Astrocyte (in vitro differentiated cells and primary cell): Measurements from ENCODE around the gene ISG15. TPM values are rescaled to one million over a fixed set of nuclear protein-coding genes. Genes with fewer than 3 reads are reported as not detected.

Experiments used
- DNase-seq: peaks from one replicate; pipeline ENCODE4 v3.0.0-alpha.2; 2010; ENCODE audit warnings: low read depth
- FAIRE-seq: peaks from 2 replicates; lab custom pipeline; 2011; peaks lifted over from hg19 to GRCh38; lab: Jason Lieb, UNC
- H2AFZ ChIP-seq: 2 replicates; pipeline ENCODE4 v1.6.0; 2012; ENCODE audit warnings: low read depth, low read length, inconsistent platforms
- H3K27ac ChIP-seq: 2 replicates; pipeline ENCODE4 v1.5.1; 2011; ENCODE audit warnings: low read depth, low read length, inconsistent platforms
- H3K27me3 ChIP-seq: 2 replicates; pipeline ENCODE4 v1.6.0; 2011; ENCODE audit warnings: low read length, inconsistent platforms; ENCODE audit not compliant: insufficient read depth
- H3K36me3 ChIP-seq: 2 replicates; pipeline ENCODE4 v1.5.1; 2011; ENCODE audit warnings: low read length, inconsistent platforms; ENCODE audit not compliant: insufficient read depth
- H3K4me1 ChIP-seq: 2 replicates; pipeline ENCODE4 v1.5.1; 2011; ENCODE audit warnings: low read length, inconsistent platforms; ENCODE audit not compliant: insufficient read depth
- H3K4me2 ChIP-seq: 2 replicates; pipeline ENCODE4 v1.6.0; 2012; ENCODE audit warnings: low read length, inconsistent platforms
- H3K4me3 ChIP-seq: 2 replicates; pipeline ENCODE4 v1.5.1; 2011; ENCODE audit warnings: low read depth, mild to moderate bottlenecking, low read length, inconsistent platforms; ENCODE audit not compliant: insufficient read depth
- H3K79me2 ChIP-seq: 2 replicates; pipeline ENCODE4 v1.6.0; 2012; ENCODE audit warnings: mild to moderate bottlenecking, low read length, inconsistent platforms; ENCODE audit not compliant: insufficient read depth
- H3K9ac ChIP-seq: 2 replicates; pipeline ENCODE4 v1.6.0; 2012; ENCODE audit warnings: mild to moderate bottlenecking, low read length, inconsistent platforms
- H3K9me3 ChIP-seq: 2 replicates; pipeline ENCODE4 v1.5.1; 2012; ENCODE audit warnings: low read depth, mild to moderate bottlenecking, low read length, inconsistent platforms; ENCODE audit not compliant: insufficient read depth
- H4K20me1 ChIP-seq: 2 replicates; pipeline ENCODE4 v1.6.0; 2012; ENCODE audit warnings: low read length, inconsistent platforms; ENCODE audit not compliant: insufficient read depth
- H3K27ac Mint-ChIP-seq: one replicate; pipeline ENCODE4 v1.8.0; 2021; ENCODE audit warnings: mild to moderate bottlenecking, mixed read lengths; ENCODE audit not compliant: unreplicated experiment
- H3K27me3 Mint-ChIP-seq: one replicate; pipeline ENCODE4 v1.8.0; 2021; ENCODE audit warnings: low read depth, mixed read lengths; ENCODE audit not compliant: unreplicated experiment
- H3K36me3 Mint-ChIP-seq: one replicate; pipeline ENCODE4 v1.8.0; 2021; ENCODE audit warnings: low read depth, mixed read lengths; ENCODE audit not compliant: unreplicated experiment
- H3K4me1 Mint-ChIP-seq: one replicate; pipeline ENCODE4 v1.8.0; 2021; ENCODE audit warnings: low read depth, mixed read lengths; ENCODE audit not compliant: unreplicated experiment
- H3K4me3 Mint-ChIP-seq: one replicate; pipeline ENCODE4 v1.8.0; 2021; ENCODE audit warnings: mild to moderate bottlenecking, moderate library complexity, mixed read lengths; ENCODE audit not compliant: unreplicated experiment
- H3K9me3 Mint-ChIP-seq: one replicate; pipeline ENCODE4 v1.8.0; 2021; ENCODE audit warnings: mild to moderate bottlenecking, mixed read lengths; ENCODE audit not compliant: unreplicated experiment
- CTCF ChIP-seq: IDR thresholded peaks from 2 replicates; pipeline ENCODE4 v1.5.1; 2011; ENCODE audit warnings: low read depth, mild to moderate bottlenecking, inconsistent platforms, low read length, moderate library complexity; ENCODE audit not compliant: insufficient read depth
- EZH2 ChIP-seq: IDR thresholded peaks from 2 replicates; pipeline ENCODE4 v1.6.1; 2012; ENCODE audit warnings: mild to moderate bottlenecking, low read length, inconsistent platforms; ENCODE audit not compliant: insufficient read depth
- total RNA-seq: library from RNA; stranded (reverse); gene quantifications from 2 replicates; pipeline ENCODE4 v1.2.1, GENCODE V29; 2021

Gene ISG15
- total RNA-seq, 1 donor from 2014 or later: 1,830 TPM

- FAIRE-seq (no peak), DNase-seq (no peak)
- H3K9ac ChIP-seq: no peak overlapping the region
- no peaks in the 10 kb centered on the region for H3K9me3 ChIP-seq
- TF ChIP-seq CTCF (no peak), EZH2 (no peak)
- H3K4me3 ChIP-seq: no peak overlapping the region
- no peaks in the 10 kb centered on the region for H3K36me3 ChIP-seq
- peaks cover 15% of the 10 kb centered on the region for H3K79me2 ChIP-seq
- peaks cover 86% of the 10 kb centered on the region for H4K20me1 ChIP-seq
- no peaks in the 10 kb centered on the region for H3K27me3 Mint-ChIP-seq
- H3K4me3 Mint-ChIP-seq: no peak overlapping the region
- peaks cover 9% of the 10 kb centered on the region for H3K4me1 Mint-ChIP-seq
- no peak overlapping the region for H2AFZ ChIP-seq
- no peaks in the 10 kb centered on the region for H3K27me3 ChIP-seq
- no peak overlapping the region for H3K27ac ChIP-seq
- H3K27ac Mint-ChIP-seq: peak overlapping the region; percentile 41
- H3K9me3 Mint-ChIP-seq: no peaks in the 10 kb centered on the region
- H3K36me3 Mint-ChIP-seq: peaks cover 13% of the 10 kb centered on the region
- H3K4me2 ChIP-seq: no peak overlapping the region
- peaks cover 7% of the 10 kb centered on the region for H3K4me1 ChIP-seq
Measured at GRCh38 chr1:1039145-1039910, 26.0 kb downstream of the ISG15 start.

- FAIRE-seq: no peak
- H3K4me3 ChIP-seq: no peak overlapping the region
- no peak overlapping the region for H2AFZ ChIP-seq
- peak overlapping the region; percentile 79 for H3K4me2 ChIP-seq
- TF ChIP-seq EZH2 (peak; percentile 50), CTCF (no peak)
- Mint-ChIP-seq H3K36me3 (peaks cover 18% of the 10 kb centered on the region), H3K9me3 (no peaks in the 10 kb centered on the region), H3K4me1 (peaks cover 6% of the 10 kb centered on the region), H3K27me3 (no peaks in the 10 kb centered on the region), H3K4me3 (no peak overlapping the region), H3K27ac (no peak overlapping the region)
- H3K27ac ChIP-seq: no peak overlapping the region
- H4K20me1 ChIP-seq: peaks cover 86% of the 10 kb centered on the region
- H3K27me3 ChIP-seq: no peaks in the 10 kb centered on the region
- peaks cover 7% of the 10 kb centered on the region for H3K4me1 ChIP-seq
- no peaks in the 10 kb centered on the region for H3K9me3 ChIP-seq
- H3K79me2 ChIP-seq: peaks cover 22% of the 10 kb centered on the region
- peak; percentile 77 for DNase-seq
- H3K36me3 ChIP-seq: no peaks in the 10 kb centered on the region
- H3K9ac ChIP-seq: no peak overlapping the region
Measured at GRCh38 chr1:1040004-1040991, 27.0 kb downstream of the ISG15 start.
